K562 (cell line): ENCODE data around the gene TNFSF13.
"Not testable (repeated sequence)": the region's sequence is repeated elsewhere in the genome, so short reads cannot be mapped to it uniquely, and the experiment has no call there.

Experiments
- FOXO4 ChIP-seq: fragments of 450-650 bp; formaldehyde crosslinking; IDR thresholded peaks from 2 replicates; pipeline ENCODE4 v1.4.0; 2020; ENCODE audit warnings: mild to moderate bottlenecking, moderate library complexity
- POLR2A ChIP-seq: fragments of 450-650 bp; conservative IDR thresholded peaks from 2 replicates; pipeline ENCODE4 v1.6.1; 2016

- TF ChIP-seq POLR2A; FOXO4 (CRISPR knock-in tag): not testable (repeated sequence)
These were observed 39.0 kb downstream of the TNFSF13 start for GRCh38 chr17:7597561-7597960.
